Endodermal cell (in vitro differentiated cells): Measurements from ENCODE around the gene ABHD2. TPM values are rescaled to one million over a fixed set of nuclear protein-coding genes. Genes with fewer than 3 reads are reported as not detected.

Experiments used
- DNase-seq: peaks from one replicate; pipeline ENCODE4 v3.0.0-alpha.2; 2017
- H3K27ac ChIP-seq: 2 replicates; pipeline ENCODE4 v1.5.1; 2013; ENCODE audit warnings: mild to moderate bottlenecking, low read depth, low read length, moderate library complexity
- H3K27me3 ChIP-seq: 2 replicates; pipeline ENCODE4 v1.6.1; 2013; ENCODE audit warnings: mild to moderate bottlenecking, low read length, moderate library complexity; ENCODE audit not compliant: insufficient read depth, control insufficient read depth, poor library complexity, severe bottlenecking
- H3K36me3 ChIP-seq: 2 replicates; pipeline ENCODE4 v1.7.0; 2013; ENCODE audit warnings: mild to moderate bottlenecking, low read length, moderate library complexity; ENCODE audit not compliant: control insufficient read depth, insufficient read depth
- H3K4me1 ChIP-seq: one replicate; pipeline ENCODE4 v1.7.0; 2013; ENCODE audit warnings: low read length; ENCODE audit not compliant: control insufficient read depth, insufficient read depth
- H3K4me3 ChIP-seq: 2 replicates; pipeline ENCODE4 v1.5.1; 2013; ENCODE audit warnings: mild to moderate bottlenecking, low read length, moderate library complexity
- H3K9ac ChIP-seq: 2 replicates; pipeline ENCODE4 v1.6.1; 2013; ENCODE audit warnings: mild to moderate bottlenecking, low read length, moderate library complexity; ENCODE audit not compliant: poor library complexity, severe bottlenecking; ENCODE audit errors: extremely low read depth
- H3K9me3 ChIP-seq: 2 replicates; pipeline ENCODE4 v1.6.1; 2013; ENCODE audit warnings: mild to moderate bottlenecking, low read length, moderate library complexity; ENCODE audit not compliant: control insufficient read depth
- H3K27ac Mint-ChIP-seq: 2 replicates; pipeline ENCODE4 v1.8.0; 2020; ENCODE audit warnings: mixed read lengths
- H3K27me3 Mint-ChIP-seq: 2 replicates; pipeline ENCODE4 v1.8.0; 2021; ENCODE audit warnings: mild to moderate bottlenecking, mixed read lengths; ENCODE audit not compliant: insufficient read depth
- H3K36me3 Mint-ChIP-seq: 2 replicates; pipeline ENCODE4 v1.8.0; 2020; ENCODE audit warnings: low read depth, mixed read lengths
- H3K4me1 Mint-ChIP-seq: 2 replicates; pipeline ENCODE4 v1.8.0; 2020; ENCODE audit warnings: mixed read lengths
- H3K4me3 Mint-ChIP-seq: 2 replicates; pipeline ENCODE4 v1.8.0; 2020; ENCODE audit warnings: mild to moderate bottlenecking, moderate library complexity, mixed read lengths
- H3K9me3 Mint-ChIP-seq: 2 replicates; pipeline ENCODE4 v1.8.0; 2020; ENCODE audit warnings: mild to moderate bottlenecking, mixed read lengths
- WGBS, 2 experiments: methylation state at CpG; one replicate each; pipeline versions ENCODE4 v1.1.5 to v1.1.7; 2013; ENCODE audit warnings: missing lambda C conversion rate in 2 of 2, mixed read lengths in 1 of 2; ENCODE audit not compliant: insufficient coverage in 1 of 2, insufficient read length in 1 of 2; 5-methylcytosine and 5-hydroxymethylcytosine counted together
- total RNA-seq, 2 donors: library from RNA; stranded (reverse); fragmentation: NEBNext Ultra II Directional in 1 of 2; extraction: Animal tissue kit (Norgen Biotek cat#: 25700) in 1 of 2; gene quantifications; 2 replicates in 1 of 2; 3 replicates in 1 of 2; pipeline ENCODE4 v1.2.1, GENCODE V29; 2021
- TF ChIP-seq, protein P1 (sequence below): fragments of 200-600 bp; sonication (generic); conservative IDR thresholded peaks from 2 replicates; pipeline ENCODE4 v1.5.0; 2021; ENCODE audit warnings: antibody characterized with exemption, mild to moderate bottlenecking

Gene ABHD2
- total RNA-seq, 2 donors from 2014 or later: 24.1 to 26.0 TPM

DNA sequence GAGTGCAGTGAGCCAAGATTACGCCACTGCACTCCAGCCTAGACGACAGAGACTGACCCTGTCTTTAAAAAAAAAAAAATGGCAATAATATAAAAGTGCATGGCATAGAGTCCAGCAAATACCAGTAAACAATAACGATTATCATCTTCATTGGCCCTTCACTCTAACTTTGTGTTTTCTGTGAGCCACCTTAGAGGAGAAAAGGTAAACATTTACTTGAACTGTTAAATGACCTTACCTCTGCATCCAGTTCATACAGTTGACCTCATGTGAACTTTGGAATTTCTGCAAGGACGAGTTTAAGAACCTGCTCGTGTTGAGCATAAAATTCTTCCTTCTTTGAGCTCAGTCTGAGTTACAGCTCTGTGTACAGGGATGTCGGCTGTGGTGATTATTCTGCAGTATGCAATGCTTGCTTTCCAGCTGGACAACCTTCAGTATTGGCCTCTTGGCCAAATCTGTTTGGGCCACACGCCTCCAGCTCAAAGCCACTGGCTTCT is 76.5 kb downstream of the ABHD2 start:
- H3K4me1 ChIP-seq: peaks cover 19% of the 10 kb centered on the region
- no peak overlapping the region for H3K4me3 ChIP-seq
- TF ChIP-seq, protein P1, sequence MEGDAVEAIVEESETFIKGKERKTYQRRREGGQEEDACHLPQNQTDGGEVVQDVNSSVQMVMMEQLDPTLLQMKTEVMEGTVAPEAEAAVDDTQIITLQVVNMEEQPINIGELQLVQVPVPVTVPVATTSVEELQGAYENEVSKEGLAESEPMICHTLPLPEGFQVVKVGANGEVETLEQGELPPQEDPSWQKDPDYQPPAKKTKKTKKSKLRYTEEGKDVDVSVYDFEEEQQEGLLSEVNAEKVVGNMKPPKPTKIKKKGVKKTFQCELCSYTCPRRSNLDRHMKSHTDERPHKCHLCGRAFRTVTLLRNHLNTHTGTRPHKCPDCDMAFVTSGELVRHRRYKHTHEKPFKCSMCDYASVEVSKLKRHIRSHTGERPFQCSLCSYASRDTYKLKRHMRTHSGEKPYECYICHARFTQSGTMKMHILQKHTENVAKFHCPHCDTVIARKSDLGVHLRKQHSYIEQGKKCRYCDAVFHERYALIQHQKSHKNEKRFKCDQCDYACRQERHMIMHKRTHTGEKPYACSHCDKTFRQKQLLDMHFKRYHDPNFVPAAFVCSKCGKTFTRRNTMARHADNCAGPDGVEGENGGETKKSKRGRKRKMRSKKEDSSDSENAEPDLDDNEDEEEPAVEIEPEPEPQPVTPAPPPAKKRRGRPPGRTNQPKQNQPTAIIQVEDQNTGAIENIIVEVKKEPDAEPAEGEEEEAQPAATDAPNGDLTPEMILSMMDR: no peak
- H3K9ac ChIP-seq: no peak overlapping the region
- Mint-ChIP-seq H3K27me3 (no peaks in the 10 kb centered on the region), H3K36me3 (peaks cover under 1% of the 10 kb centered on the region), H3K9me3 (no peaks in the 10 kb centered on the region), H3K4me3 (no peak overlapping the region), H3K4me1 (peaks cover 26% of the 10 kb centered on the region), H3K27ac (no peak overlapping the region)
- no peak overlapping the region for H3K27ac ChIP-seq
- no peaks in the 10 kb centered on the region for H3K9me3 ChIP-seq
- DNase-seq: no peak
- 94 to 98% methylated on average over 5 to 7 of the region's 7 CpGs for WGBS, 2 experiments
- no peaks in the 10 kb centered on the region for H3K27me3 ChIP-seq
- peaks cover 3% of the 10 kb centered on the region for H3K36me3 ChIP-seq

DNA sequence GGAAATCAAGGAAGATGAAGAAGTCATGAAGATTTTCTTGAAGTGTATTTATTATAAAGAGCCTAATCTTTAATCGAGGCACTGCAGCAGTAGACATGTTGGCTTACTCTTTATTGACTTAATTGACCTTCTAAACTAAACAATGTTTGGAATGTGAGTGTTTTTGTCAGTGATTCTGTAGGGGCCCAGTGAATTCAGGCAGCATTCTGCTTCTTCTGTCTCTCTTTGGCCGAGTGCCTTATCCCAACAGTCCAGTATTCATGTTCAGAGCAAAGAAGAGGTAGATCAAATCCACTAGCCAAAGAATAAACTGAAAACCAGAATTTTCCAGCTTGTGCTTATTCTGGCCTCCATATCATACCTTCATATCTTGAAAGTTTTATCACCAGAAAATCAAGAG is 77.4 kb downstream of the ABHD2 start:
- Histone ChIP-seq H3K9ac (no peak overlapping the region), H3K4me3 (no peak overlapping the region), H3K4me1 (peaks cover 19% of the 10 kb centered on the region), H3K27me3 (no peaks in the 10 kb centered on the region), H3K9me3 (no peaks in the 10 kb centered on the region), H3K36me3 (peaks cover under 1% of the 10 kb centered on the region), H3K27ac (no peak overlapping the region)
- H3K36me3 Mint-ChIP-seq: peaks cover 2% of the 10 kb centered on the region
- no peaks in the 10 kb centered on the region for H3K27me3 Mint-ChIP-seq
- TF ChIP-seq, protein P1: no peak
- 67 to 85% methylated on average over 2 of the region's 2 CpGs for WGBS, 2 experiments
- peaks cover 26% of the 10 kb centered on the region for H3K4me1 Mint-ChIP-seq
- H3K27ac Mint-ChIP-seq: no peak overlapping the region
- no peak overlapping the region for H3K4me3 Mint-ChIP-seq
- no peak for DNase-seq
- no peaks in the 10 kb centered on the region for H3K9me3 Mint-ChIP-seq

DNA sequence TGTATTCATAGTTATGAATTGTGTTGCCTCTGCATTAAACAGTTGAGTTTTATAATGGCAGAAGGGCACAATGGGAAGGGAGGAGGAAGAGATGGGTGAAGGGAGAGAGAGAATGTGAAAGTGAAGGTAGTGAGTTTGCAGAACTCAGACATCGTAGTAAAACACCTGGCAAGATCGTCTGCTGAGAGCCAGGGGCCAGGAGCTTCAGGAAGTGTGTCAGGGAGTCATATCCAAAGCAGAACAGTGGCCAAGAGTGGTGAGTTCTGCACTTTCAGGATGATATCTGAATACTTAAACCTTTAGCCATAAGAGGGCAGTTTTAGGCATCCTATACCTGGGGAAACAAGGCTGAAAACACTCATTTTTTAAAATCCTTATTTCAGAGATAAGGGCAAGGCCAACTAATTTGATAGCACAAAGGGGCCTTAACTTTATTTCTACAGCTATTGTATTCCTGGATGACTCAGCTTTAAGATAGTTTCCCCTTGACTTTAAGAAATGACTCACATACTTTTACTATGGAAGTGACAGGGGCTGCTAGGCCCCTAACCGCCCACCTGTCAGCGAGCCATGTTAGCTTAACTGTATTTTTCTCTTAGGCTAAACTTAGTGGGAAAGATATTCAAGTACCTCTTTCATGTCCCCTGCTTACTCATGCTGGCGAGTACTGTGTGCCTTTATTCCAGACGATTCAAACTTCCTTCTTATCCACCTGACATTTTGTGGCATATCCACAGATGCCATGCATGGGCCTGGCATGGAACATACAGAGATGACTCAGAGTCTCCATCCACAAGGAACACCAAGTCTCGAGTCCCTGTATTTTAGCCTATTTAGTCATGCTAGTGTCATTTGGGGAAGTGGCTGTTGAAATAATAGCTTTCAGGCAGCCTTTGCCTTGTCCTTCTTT is 79.3 kb downstream of the ABHD2 start:
- WGBS, 2 experiments: 64 to 81% methylated on average over 4 to 7 of the region's 7 CpGs

More for the DNA sequence above, 79.3 kb downstream of the ABHD2 start:
- no peak overlapping the region for H3K27ac ChIP-seq
- no peaks in the 10 kb centered on the region for H3K9me3 ChIP-seq
- peak overlapping the region; percentile 41 for H3K27ac Mint-ChIP-seq
- H3K9ac ChIP-seq: no peak overlapping the region
- peaks cover 19% of the 10 kb centered on the region for H3K4me1 ChIP-seq
- no peak overlapping the region for H3K4me3 ChIP-seq
- H3K27me3 ChIP-seq: no peaks in the 10 kb centered on the region
- peak; percentile 53 for DNase-seq
- TF ChIP-seq, protein P1: no peak
- peaks cover 26% of the 10 kb centered on the region for H3K4me1 Mint-ChIP-seq
- H3K9me3 Mint-ChIP-seq: no peaks in the 10 kb centered on the region
- H3K4me3 Mint-ChIP-seq: no peak overlapping the region
- H3K36me3 ChIP-seq: no peaks in the 10 kb centered on the region
- H3K27me3 Mint-ChIP-seq: no peaks in the 10 kb centered on the region
- peaks cover 2% of the 10 kb centered on the region for H3K36me3 Mint-ChIP-seq
